GM23338 (cell line): ENCODE data around the gene MTCH2. TPM values are rescaled to one million over a fixed set of nuclear protein-coding genes. Genes with fewer than 3 reads are reported as not detected.

Source experiments
- ATAC-seq: fragments of 200-7000 bp; cut with Tn5 transposase; 3 replicates; pipeline ENCODE4 v1.9.1; 2020
- DNase-seq: peaks from one replicate; pipeline ENCODE4 v3.0.0-alpha.2; 2015; ENCODE audit warnings: low spot score
- H2AFZ ChIP-seq: fragments of 200-600 bp; sonication (generic); 2 replicates; pipeline ENCODE4 v1.8.0; 2016; ENCODE audit warnings: antibody characterized with exemption, mild to moderate bottlenecking, moderate library complexity
- H3F3A ChIP-seq: fragments of 200-600 bp; sonication (generic); replicated peaks from 2 replicates; pipeline ENCODE4 v1.8.0; 2017; ENCODE audit warnings: antibody characterized with exemption, mixed run types, low read depth
- H3K27ac ChIP-seq: fragments of 200-600 bp; sonication (generic); 2 replicates; pipeline ENCODE4 v1.6.1; 2016; ENCODE audit warnings: low read depth
- H3K27me3 ChIP-seq: fragments of 200-600 bp; sonication (generic); 2 replicates; pipeline ENCODE4 v1.8.0; 2016; ENCODE audit warnings: mild to moderate bottlenecking, mixed run types, moderate library complexity; ENCODE audit not compliant: insufficient read depth
- H3K36me3 ChIP-seq: fragments of 200-600 bp; sonication (generic); 2 replicates; pipeline ENCODE4 v1.8.0; 2016; ENCODE audit warnings: mild to moderate bottlenecking; ENCODE audit not compliant: insufficient read depth
- H3K4me1 ChIP-seq: fragments of 200-600 bp; sonication (generic); 2 replicates; pipeline ENCODE4 v1.8.0; 2016; ENCODE audit warnings: mild to moderate bottlenecking, moderate library complexity; ENCODE audit not compliant: insufficient read depth
- H3K4me2 ChIP-seq: fragments of 200-600 bp; sonication (generic); 2 replicates; pipeline ENCODE4 v1.7.1; 2017; ENCODE audit warnings: mixed run types
- H3K4me3 ChIP-seq: fragments of 200-600 bp; sonication (generic); 2 replicates; pipeline ENCODE4 v1.6.1; 2016; ENCODE audit warnings: mixed run types
- H3K79me2 ChIP-seq: fragments of 200-600 bp; sonication (generic); replicated peaks from 2 replicates; pipeline ENCODE4 v1.8.0; 2017; ENCODE audit warnings: mild to moderate bottlenecking; ENCODE audit not compliant: insufficient read depth
- H3K9me2 ChIP-seq: fragments of 200-600 bp; sonication (generic); 2 replicates; pipeline ENCODE4 v1.8.0; 2017; ENCODE audit not compliant: insufficient read depth
- H4K20me1 ChIP-seq: fragments of 200-600 bp; sonication (generic); replicated peaks from 2 replicates; pipeline ENCODE4 v1.8.0; 2017; ENCODE audit warnings: mild to moderate bottlenecking; ENCODE audit not compliant: insufficient read depth
- H3K27ac Mint-ChIP-seq: 2 replicates; pipeline ENCODE4 v1.8.0; 2020; ENCODE audit warnings: inconsistent platforms, mild to moderate bottlenecking, moderate library complexity, mixed read lengths
- H3K27me3 Mint-ChIP-seq: 3 replicates; pipeline ENCODE4 v1.8.0; 2022; ENCODE audit warnings: low read depth, mild to moderate bottlenecking, moderate library complexity, mixed read lengths, inconsistent platforms; ENCODE audit not compliant: insufficient read depth, poor library complexity
- H3K36me3 Mint-ChIP-seq: 3 replicates; pipeline ENCODE4 v1.8.0; 2021; ENCODE audit warnings: low read depth, mild to moderate bottlenecking, inconsistent platforms, moderate library complexity, mixed read lengths
- H3K4me1 Mint-ChIP-seq: 3 replicates; pipeline ENCODE4 v1.8.0; 2020; ENCODE audit warnings: mild to moderate bottlenecking, inconsistent platforms, mixed read lengths
- H3K4me3 Mint-ChIP-seq: 3 replicates; pipeline ENCODE4 v1.8.0; 2021; ENCODE audit warnings: moderate library complexity, mild to moderate bottlenecking, inconsistent platforms, mixed read lengths
- H3K9me3 Mint-ChIP-seq: 3 replicates; pipeline ENCODE4 v1.8.0; 2020; ENCODE audit warnings: moderate library complexity, mild to moderate bottlenecking, inconsistent platforms, mixed read lengths
- CTCF ChIP-seq, 2 experiments: fragments of 200-600 bp in 1 of 2; sonication (generic) in 1 of 2; conservative IDR thresholded peaks; 2 replicates each; pipeline versions ENCODE4 v1.5.1 to v1.6.1; 2016 to 2017; ENCODE audit warnings: antibody characterized with exemption in 2 of 2, low read depth in 2 of 2, mild to moderate bottlenecking in 2 of 2, moderate library complexity in 1 of 2
- NANOG ChIP-seq: IDR thresholded peaks from 2 replicates; pipeline ENCODE4 v1.6.1; 2016; ENCODE audit warnings: antibody characterized with exemption, borderline replicate concordance
- POLR2AphosphoS5 ChIP-seq: IDR thresholded peaks from 2 replicates; pipeline ENCODE4 v1.6.1; 2016; ENCODE audit warnings: antibody characterized with exemption, low read depth
- STAT1 ChIP-seq: IDR thresholded peaks from one replicate; pipeline ENCODE4 v1.6.1; 2016; ENCODE audit warnings: antibody characterized with exemption; ENCODE audit not compliant: unreplicated experiment
- ZNF331 ChIP-seq: fragments of 250-450 bp; sonication (Bioruptor Pico); IDR thresholded peaks from 2 replicates; pipeline ENCODE4 v1.5.0; 2020; ENCODE audit warnings: low read depth, mild to moderate bottlenecking, moderate library complexity
- polyA plus RNA-seq: library from polyadenylated mRNA; unstranded; fragments of >200 nt; fragmentation: Nextera tagmentation; extraction: Ambion mirVana; gene quantifications from 2 replicates; pipeline ENCODE4 v1.2.1, GENCODE V29; 2016
- total RNA-seq: library from RNA; depleted of rRNA; stranded (reverse); fragments of >200 nt; shearing (Covaris generic); gene quantifications from 2 replicates; pipeline ENCODE4 v1.2.3, GENCODE V29; 2014
- TF ChIP-seq, protein P1 (sequence below): fragments of 250-450 bp; sonication (Bioruptor Pico); IDR thresholded peaks from 2 replicates; pipeline ENCODE4 v1.5.0; 2020; ENCODE audit warnings: mild to moderate bottlenecking, moderate library complexity

The MTCH2 gene
- total and polyA plus RNA-seq, 2 experiments from 2014 or later = 90.9 to 155 TPM

- TF ChIP-seq, protein P1, sequence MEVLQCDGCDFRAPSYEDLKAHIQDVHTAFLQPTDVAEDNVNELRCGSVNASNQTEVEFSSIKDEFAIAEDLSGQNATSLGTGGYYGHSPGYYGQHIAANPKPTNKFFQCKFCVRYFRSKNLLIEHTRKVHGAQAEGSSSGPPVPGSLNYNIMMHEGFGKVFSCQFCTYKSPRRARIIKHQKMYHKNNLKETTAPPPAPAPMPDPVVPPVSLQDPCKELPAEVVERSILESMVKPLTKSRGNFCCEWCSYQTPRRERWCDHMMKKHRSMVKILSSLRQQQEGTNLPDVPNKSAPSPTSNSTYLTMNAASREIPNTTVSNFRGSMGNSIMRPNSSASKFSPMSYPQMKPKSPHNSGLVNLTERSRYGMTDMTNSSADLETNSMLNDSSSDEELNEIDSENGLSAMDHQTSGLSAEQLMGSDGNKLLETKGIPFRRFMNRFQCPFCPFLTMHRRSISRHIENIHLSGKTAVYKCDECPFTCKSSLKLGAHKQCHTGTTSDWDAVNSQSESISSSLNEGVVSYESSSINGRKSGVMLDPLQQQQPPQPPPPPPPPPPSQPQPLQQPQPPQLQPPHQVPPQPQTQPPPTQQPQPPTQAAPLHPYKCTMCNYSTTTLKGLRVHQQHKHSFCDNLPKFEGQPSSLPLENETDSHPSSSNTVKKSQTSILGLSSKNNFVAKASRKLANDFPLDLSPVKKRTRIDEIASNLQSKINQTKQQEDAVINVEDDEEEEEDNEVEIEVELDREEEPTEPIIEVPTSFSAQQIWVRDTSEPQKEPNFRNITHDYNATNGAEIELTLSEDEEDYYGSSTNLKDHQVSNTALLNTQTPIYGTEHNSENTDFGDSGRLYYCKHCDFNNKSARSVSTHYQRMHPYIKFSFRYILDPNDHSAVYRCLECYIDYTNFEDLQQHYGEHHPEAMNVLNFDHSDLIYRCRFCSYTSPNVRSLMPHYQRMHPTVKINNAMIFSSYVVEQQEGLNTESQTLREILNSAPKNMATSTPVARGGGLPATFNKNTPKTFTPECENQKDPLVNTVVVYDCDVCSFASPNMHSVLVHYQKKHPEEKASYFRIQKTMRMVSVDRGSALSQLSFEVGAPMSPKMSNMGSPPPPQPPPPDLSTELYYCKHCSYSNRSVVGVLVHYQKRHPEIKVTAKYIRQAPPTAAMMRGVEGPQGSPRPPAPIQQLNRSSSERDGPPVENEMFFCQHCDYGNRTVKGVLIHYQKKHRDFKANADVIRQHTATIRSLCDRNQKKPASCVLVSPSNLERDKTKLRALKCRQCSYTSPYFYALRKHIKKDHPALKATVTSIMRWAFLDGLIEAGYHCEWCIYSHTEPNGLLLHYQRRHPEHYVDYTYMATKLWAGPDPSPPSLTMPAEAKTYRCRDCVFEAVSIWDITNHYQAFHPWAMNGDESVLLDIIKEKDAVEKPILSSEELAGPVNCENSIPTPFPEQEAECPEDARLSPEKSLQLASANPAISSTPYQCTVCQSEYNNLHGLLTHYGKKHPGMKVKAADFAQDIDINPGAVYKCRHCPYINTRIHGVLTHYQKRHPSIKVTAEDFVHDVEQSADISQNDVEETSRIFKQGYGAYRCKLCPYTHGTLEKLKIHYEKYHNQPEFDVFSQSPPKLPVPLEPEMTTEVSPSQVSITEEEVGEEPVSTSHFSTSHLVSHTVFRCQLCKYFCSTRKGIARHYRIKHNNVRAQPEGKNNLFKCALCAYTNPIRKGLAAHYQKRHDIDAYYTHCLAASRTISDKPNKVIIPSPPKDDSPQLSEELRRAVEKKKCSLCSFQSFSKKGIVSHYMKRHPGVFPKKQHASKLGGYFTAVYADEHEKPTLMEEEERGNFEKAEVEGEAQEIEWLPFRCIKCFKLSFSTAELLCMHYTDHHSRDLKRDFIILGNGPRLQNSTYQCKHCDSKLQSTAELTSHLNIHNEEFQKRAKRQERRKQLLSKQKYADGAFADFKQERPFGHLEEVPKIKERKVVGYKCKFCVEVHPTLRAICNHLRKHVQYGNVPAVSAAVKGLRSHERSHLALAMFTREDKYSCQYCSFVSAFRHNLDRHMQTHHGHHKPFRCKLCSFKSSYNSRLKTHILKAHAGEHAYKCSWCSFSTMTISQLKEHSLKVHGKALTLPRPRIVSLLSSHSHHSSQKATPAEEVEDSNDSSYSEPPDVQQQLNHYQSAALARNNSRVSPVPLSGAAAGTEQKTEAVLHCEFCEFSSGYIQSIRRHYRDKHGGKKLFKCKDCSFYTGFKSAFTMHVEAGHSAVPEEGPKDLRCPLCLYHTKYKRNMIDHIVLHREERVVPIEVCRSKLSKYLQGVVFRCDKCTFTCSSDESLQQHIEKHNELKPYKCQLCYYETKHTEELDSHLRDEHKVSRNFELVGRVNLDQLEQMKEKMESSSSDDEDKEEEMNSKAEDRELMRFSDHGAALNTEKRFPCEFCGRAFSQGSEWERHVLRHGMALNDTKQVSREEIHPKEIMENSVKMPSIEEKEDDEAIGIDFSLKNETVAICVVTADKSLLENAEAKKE (CRISPR knock-in tag) = no peak
- no peak for TF ChIP-seq ZNF331
- TF ChIP-seq STAT1 = no peak
- TF ChIP-seq NANOG = no peak
These were observed 47.1 kb upstream of the MTCH2 start (continued) for GRCh38 chr11:47689480-47689879.

DNA sequence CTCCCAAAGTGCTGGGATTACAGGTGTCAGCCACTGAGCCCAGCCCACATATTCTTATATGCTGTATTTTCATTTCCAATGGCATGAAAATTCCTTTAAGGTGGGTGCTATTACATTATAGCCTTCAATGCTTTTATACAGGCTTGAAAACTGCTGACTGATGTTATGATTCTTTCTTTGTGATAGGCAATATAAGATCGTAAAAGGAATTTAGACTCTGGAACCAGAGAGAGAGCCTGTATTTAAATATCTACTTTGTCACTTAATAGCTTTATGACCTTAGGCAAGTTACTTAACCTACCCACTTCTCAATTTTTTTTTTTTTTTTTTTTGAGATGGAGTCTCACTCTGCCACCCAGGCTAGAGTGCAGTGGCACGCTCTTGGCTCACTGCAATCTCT lies 46.6 kb upstream of the MTCH2 start:
- Histone ChIP-seq H3K27me3 (no peaks in the 10 kb centered on the region), H3K27ac (no peak overlapping the region), H3K9me2 (no peaks in the 10 kb centered on the region), H3K79me2 (no peaks in the 10 kb centered on the region), H3K4me1 (no peaks in the 10 kb centered on the region), H3K4me3 (no peak overlapping the region), H3F3A (no peaks in the 10 kb centered on the region), H2AFZ (no peak overlapping the region), H4K20me1 (no peaks in the 10 kb centered on the region; the same call in 1 of the 2 replicates), H3K36me3 (no peaks in the 10 kb centered on the region), H3K4me2 (no peak overlapping the region)
- no peaks in the 10 kb centered on the region for H3K4me1 Mint-ChIP-seq
- DNase-seq (no peak), ATAC-seq (no peak)
- H3K9me3 Mint-ChIP-seq = no peaks in the 10 kb centered on the region
- TF ChIP-seq CTCF (conservative IDR thresholded peaks at IDR 0.05; ENCODE audit: low read depth in 2 of 2) (no peak), POLR2AphosphoS5 (no peak), ZNF331 (no peak)
- H3K4me3 Mint-ChIP-seq = no peak overlapping the region
- peaks cover 4% of the 10 kb centered on the region for H3K27me3 Mint-ChIP-seq
- no peaks in the 10 kb centered on the region for H3K36me3 Mint-ChIP-seq
- H3K27ac Mint-ChIP-seq = no peak overlapping the region
